HEK293 (cell line): Measurements from ENCODE around the gene TRAPPC2.

Source experiments
- ATF2 ChIP-seq: fragments of 450-650 bp; formaldehyde crosslinking; IDR thresholded peaks from 2 replicates; pipeline ENCODE4 v1.5.1; 2016; ENCODE audit warnings: missing biosample characterization, missing genetic modification characterization, low read depth
- BCL11A ChIP-seq: fragments of 450-650 bp; formaldehyde crosslinking; IDR thresholded peaks from 2 replicates; pipeline ENCODE4 v1.5.1; 2016; ENCODE audit warnings: low read depth, missing biosample characterization, missing genetic modification characterization
- FEZF1 ChIP-seq: fragments of 450-650 bp; formaldehyde crosslinking; IDR thresholded peaks from 2 replicates; pipeline ENCODE4 v1.5.1; 2016; ENCODE audit warnings: missing biosample characterization, missing genetic modification characterization
- HOXC10 ChIP-seq: sonication (generic); formaldehyde crosslinking; IDR thresholded peaks from 2 replicates; pipeline ENCODE4 v1.8.1; 2023; ENCODE audit warnings: mild to moderate bottlenecking, missing genetic modification reagents
- HOXD13 ChIP-seq: sonication (generic); formaldehyde crosslinking; IDR thresholded peaks from 2 replicates; pipeline ENCODE4 v1.8.0; 2022; ENCODE audit warnings: missing genetic modification reagents, borderline replicate concordance
- IKZF3 ChIP-seq: fragments of 450-650 bp; IDR thresholded peaks from 2 replicates; pipeline ENCODE4 v1.5.0; 2018; ENCODE audit warnings: missing biosample characterization, mild to moderate bottlenecking, missing genetic modification characterization, moderate library complexity
- MYNN ChIP-seq: fragments of 450-650 bp; formaldehyde crosslinking; IDR thresholded peaks from 2 replicates; pipeline ENCODE4 v1.5.1; 2016; ENCODE audit warnings: missing biosample characterization, missing genetic modification characterization, borderline replicate concordance
- OSR2 ChIP-seq: fragments of 450-650 bp; formaldehyde crosslinking; IDR thresholded peaks from 2 replicates; pipeline ENCODE4 v1.5.1; 2016; ENCODE audit warnings: missing biosample characterization, missing genetic modification characterization
- PRDM6 ChIP-seq: fragments of 450-650 bp; formaldehyde crosslinking; IDR thresholded peaks from 2 replicates; pipeline ENCODE4 v1.5.1; 2017; ENCODE audit warnings: missing biosample characterization, missing genetic modification characterization
- SALL2 ChIP-seq: fragments of 450-650 bp; formaldehyde crosslinking; IDR thresholded peaks from 2 replicates; pipeline ENCODE4 v1.5.0; 2017; ENCODE audit warnings: missing biosample characterization, mild to moderate bottlenecking, missing genetic modification characterization, borderline replicate concordance
- SP3 ChIP-seq: fragments of 450-650 bp; formaldehyde crosslinking; IDR thresholded peaks from 2 replicates; pipeline ENCODE4 v1.5.1; 2016; ENCODE audit warnings: missing biosample characterization, missing genetic modification characterization
- ZBTB6 ChIP-seq: fragments of 450-650 bp; formaldehyde crosslinking; IDR thresholded peaks from 2 replicates; pipeline ENCODE4 v1.5.1; 2017; ENCODE audit warnings: missing biosample characterization, missing genetic modification characterization
- ZFP3 ChIP-seq: fragments of 450-650 bp; formaldehyde crosslinking; IDR thresholded peaks from 2 replicates; pipeline ENCODE4 v1.5.1; 2016; ENCODE audit warnings: low read depth, missing biosample characterization, missing genetic modification characterization
- ZIC2 ChIP-seq: fragments of 450-650 bp; formaldehyde crosslinking; IDR thresholded peaks from 2 replicates; pipeline ENCODE4 v1.5.1; 2016; ENCODE audit warnings: missing biosample characterization, missing genetic modification characterization
- ZNF114 ChIP-seq: fragments of 450-650 bp; formaldehyde crosslinking; IDR thresholded peaks from 2 replicates; pipeline ENCODE4 v1.5.0; 2017; ENCODE audit warnings: missing biosample characterization, missing genetic modification characterization
- ZNF302 ChIP-seq: fragments of 450-650 bp; formaldehyde crosslinking; IDR thresholded peaks from 2 replicates; pipeline ENCODE4 v1.5.1; 2016; ENCODE audit warnings: missing biosample characterization, missing genetic modification characterization, low read depth
- ZNF366 ChIP-seq: fragments of 450-650 bp; formaldehyde crosslinking; conservative IDR thresholded peaks from 2 replicates; pipeline ENCODE4 v1.5.1; 2016; ENCODE audit warnings: missing biosample characterization, missing genetic modification characterization
- ZNF416 ChIP-seq: fragments of 450-650 bp; formaldehyde crosslinking; IDR thresholded peaks from 2 replicates; pipeline ENCODE4 v1.5.1; 2016; ENCODE audit warnings: missing biosample characterization, missing genetic modification characterization
- ZNF530 ChIP-seq: fragments of 450-650 bp; formaldehyde crosslinking; IDR thresholded peaks from 2 replicates; pipeline ENCODE4 v1.5.1; 2016; ENCODE audit warnings: low read depth, missing biosample characterization, missing genetic modification characterization
- ZNF580 ChIP-seq: fragments of 450-650 bp; formaldehyde crosslinking; IDR thresholded peaks from 2 replicates; pipeline ENCODE4 v1.5.1; 2016; ENCODE audit warnings: missing biosample characterization, missing genetic modification characterization
- ZNF629 ChIP-seq: fragments of 450-650 bp; formaldehyde crosslinking; IDR thresholded peaks from 2 replicates; pipeline ENCODE4 v1.5.1; 2017; ENCODE audit warnings: missing biosample characterization, missing genetic modification characterization
- ZSCAN23 ChIP-seq: fragments of 450-650 bp; formaldehyde crosslinking; IDR thresholded peaks from 2 replicates; pipeline ENCODE4 v1.5.1; 2016; ENCODE audit warnings: missing biosample characterization, missing genetic modification characterization
- ZXDB ChIP-seq: fragments of 450-650 bp; formaldehyde crosslinking; IDR thresholded peaks from 2 replicates; pipeline ENCODE4 v1.5.1; 2016; ENCODE audit warnings: missing biosample characterization, missing genetic modification characterization
- TF ChIP-seq, protein P1 (sequence below): IDR thresholded peaks from 2 replicates; pipeline ENCODE4 v1.6.1; 2011; ENCODE audit warnings: mild to moderate bottlenecking, low read depth, low read length, borderline replicate concordance
- TF ChIP-seq, protein P2 (sequence below): fragments of 450-650 bp; formaldehyde crosslinking; IDR thresholded peaks from 2 replicates; pipeline ENCODE4 v1.5.1; 2016; ENCODE audit warnings: missing biosample characterization, missing genetic modification characterization, borderline replicate concordance
- TF ChIP-seq, protein P3 (sequence below): fragments of 450-650 bp; formaldehyde crosslinking; IDR thresholded peaks from 2 replicates; pipeline ENCODE4 v1.5.1; 2017; ENCODE audit warnings: missing biosample characterization, missing genetic modification characterization

TRAPPC2 gene

GRCh38 chrX:13667919-13668318 lies 66.5 kb downstream of the TRAPPC2 start (continued):
- TF ChIP-seq, protein P1, sequence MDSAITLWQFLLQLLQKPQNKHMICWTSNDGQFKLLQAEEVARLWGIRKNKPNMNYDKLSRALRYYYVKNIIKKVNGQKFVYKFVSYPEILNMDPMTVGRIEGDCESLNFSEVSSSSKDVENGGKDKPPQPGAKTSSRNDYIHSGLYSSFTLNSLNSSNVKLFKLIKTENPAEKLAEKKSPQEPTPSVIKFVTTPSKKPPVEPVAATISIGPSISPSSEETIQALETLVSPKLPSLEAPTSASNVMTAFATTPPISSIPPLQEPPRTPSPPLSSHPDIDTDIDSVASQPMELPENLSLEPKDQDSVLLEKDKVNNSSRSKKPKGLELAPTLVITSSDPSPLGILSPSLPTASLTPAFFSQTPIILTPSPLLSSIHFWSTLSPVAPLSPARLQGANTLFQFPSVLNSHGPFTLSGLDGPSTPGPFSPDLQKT, result no peak
- TF ChIP-seq, protein P2, sequence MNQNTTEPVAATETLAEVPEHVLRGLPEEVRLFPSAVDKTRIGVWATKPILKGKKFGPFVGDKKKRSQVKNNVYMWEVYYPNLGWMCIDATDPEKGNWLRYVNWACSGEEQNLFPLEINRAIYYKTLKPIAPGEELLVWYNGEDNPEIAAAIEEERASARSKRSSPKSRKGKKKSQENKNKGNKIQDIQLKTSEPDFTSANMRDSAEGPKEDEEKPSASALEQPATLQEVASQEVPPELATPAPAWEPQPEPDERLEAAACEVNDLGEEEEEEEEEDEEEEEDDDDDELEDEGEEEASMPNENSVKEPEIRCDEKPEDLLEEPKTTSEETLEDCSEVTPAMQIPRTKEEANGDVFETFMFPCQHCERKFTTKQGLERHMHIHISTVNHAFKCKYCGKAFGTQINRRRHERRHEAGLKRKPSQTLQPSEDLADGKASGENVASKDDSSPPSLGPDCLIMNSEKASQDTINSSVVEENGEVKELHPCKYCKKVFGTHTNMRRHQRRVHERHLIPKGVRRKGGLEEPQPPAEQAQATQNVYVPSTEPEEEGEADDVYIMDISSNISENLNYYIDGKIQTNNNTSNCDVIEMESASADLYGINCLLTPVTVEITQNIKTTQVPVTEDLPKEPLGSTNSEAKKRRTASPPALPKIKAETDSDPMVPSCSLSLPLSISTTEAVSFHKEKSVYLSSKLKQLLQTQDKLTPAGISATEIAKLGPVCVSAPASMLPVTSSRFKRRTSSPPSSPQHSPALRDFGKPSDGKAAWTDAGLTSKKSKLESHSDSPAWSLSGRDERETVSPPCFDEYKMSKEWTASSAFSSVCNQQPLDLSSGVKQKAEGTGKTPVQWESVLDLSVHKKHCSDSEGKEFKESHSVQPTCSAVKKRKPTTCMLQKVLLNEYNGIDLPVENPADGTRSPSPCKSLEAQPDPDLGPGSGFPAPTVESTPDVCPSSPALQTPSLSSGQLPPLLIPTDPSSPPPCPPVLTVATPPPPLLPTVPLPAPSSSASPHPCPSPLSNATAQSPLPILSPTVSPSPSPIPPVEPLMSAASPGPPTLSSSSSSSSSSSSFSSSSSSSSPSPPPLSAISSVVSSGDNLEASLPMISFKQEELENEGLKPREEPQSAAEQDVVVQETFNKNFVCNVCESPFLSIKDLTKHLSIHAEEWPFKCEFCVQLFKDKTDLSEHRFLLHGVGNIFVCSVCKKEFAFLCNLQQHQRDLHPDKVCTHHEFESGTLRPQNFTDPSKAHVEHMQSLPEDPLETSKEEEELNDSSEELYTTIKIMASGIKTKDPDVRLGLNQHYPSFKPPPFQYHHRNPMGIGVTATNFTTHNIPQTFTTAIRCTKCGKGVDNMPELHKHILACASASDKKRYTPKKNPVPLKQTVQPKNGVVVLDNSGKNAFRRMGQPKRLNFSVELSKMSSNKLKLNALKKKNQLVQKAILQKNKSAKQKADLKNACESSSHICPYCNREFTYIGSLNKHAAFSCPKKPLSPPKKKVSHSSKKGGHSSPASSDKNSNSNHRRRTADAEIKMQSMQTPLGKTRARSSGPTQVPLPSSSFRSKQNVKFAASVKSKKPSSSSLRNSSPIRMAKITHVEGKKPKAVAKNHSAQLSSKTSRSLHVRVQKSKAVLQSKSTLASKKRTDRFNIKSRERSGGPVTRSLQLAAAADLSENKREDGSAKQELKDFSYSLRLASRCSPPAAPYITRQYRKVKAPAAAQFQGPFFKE (tag by site-specific recombination), result no peak
- TF ChIP-seq IKZF3 (tag by site-specific recombination) (0 out of 2 replicates have a peak, but pooled peaks have one; percentile 9), ATF2 (tag by site-specific recombination) (no peak), HOXD13 (CRISPR knock-in tag) (0 out of 2 replicates have a peak, but pooled peaks have one; percentile 10), OSR2 (peak; percentile 68), ZIC2 (tag by site-specific recombination) (peak; percentile 71), ZNF366 (no peak), ZSCAN23 (tag by site-specific recombination) (no peak), ZNF580 (tag by site-specific recombination) (peak; percentile 57; the same call in 1 of the 2 replicates), BCL11A (tag by site-specific recombination) (no peak), FEZF1 (tag by site-specific recombination) (peak; percentile 88), ZNF629 (tag by site-specific recombination) (no peak), ZFP3 (tag by site-specific recombination) (no peak), ZNF530 (tag by site-specific recombination) (no peak), ZNF416 (tag by site-specific recombination) (no peak), ZNF302 (tag by site-specific recombination) (no peak), ZXDB (tag by site-specific recombination) (peak; percentile 58), SALL2 (tag by site-specific recombination) (no peak), SP3 (tag by site-specific recombination) (no peak), ZBTB6 (no peak), ZNF114 (tag by site-specific recombination) (no peak), PRDM6 (peak; percentile 54; the same call in 1 of the 2 replicates), MYNN (no peak), HOXC10 (CRISPR knock-in tag) (no peak)
- TF ChIP-seq, protein P3, sequence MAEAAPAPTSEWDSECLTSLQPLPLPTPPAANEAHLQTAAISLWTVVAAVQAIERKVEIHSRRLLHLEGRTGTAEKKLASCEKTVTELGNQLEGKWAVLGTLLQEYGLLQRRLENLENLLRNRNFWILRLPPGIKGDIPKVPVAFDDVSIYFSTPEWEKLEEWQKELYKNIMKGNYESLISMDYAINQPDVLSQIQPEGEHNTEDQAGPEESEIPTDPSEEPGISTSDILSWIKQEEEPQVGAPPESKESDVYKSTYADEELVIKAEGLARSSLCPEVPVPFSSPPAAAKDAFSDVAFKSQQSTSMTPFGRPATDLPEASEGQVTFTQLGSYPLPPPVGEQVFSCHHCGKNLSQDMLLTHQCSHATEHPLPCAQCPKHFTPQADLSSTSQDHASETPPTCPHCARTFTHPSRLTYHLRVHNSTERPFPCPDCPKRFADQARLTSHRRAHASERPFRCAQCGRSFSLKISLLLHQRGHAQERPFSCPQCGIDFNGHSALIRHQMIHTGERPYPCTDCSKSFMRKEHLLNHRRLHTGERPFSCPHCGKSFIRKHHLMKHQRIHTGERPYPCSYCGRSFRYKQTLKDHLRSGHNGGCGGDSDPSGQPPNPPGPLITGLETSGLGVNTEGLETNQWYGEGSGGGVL (tag by site-specific recombination), result no peak
